Neural cell (in vitro differentiated cells): ENCODE measurements around the gene PLPP1.

Source experiments
- EP300 ChIP-seq: fragments of 450-650 bp; conservative IDR thresholded peaks from 2 replicates; pipeline ENCODE4 v1.6.1; 2014; ENCODE audit warnings: antibody characterized with exemption, mild to moderate bottlenecking, moderate library complexity; ENCODE audit not compliant: poor library complexity, severe bottlenecking
- EZH2 ChIP-seq: fragments of 200-600, 300-800 bp; shearing (Covaris generic), sonication (generic); IDR thresholded peaks from 2 replicates; pipeline ENCODE4 v1.6.1; 2014; ENCODE audit warnings: antibody characterized with exemption, low read length, borderline replicate concordance, mild to moderate bottlenecking; ENCODE audit not compliant: insufficient read depth, poor library complexity, severe bottlenecking
- POLR2AphosphoS5 ChIP-seq: IDR thresholded peaks from 2 replicates; pipeline ENCODE4 v1.6.1; 2012
- RAD21 ChIP-seq: fragments of 450-650 bp; conservative IDR thresholded peaks from 2 replicates; pipeline ENCODE4 v1.6.1; 2014; ENCODE audit warnings: antibody characterized with exemption, mild to moderate bottlenecking, moderate library complexity
- REST ChIP-seq: IDR thresholded peaks from 2 replicates; pipeline ENCODE4 v1.6.1; 2012; ENCODE audit warnings: borderline replicate concordance
- TAF1 ChIP-seq: IDR thresholded peaks from 2 replicates; pipeline ENCODE4 v1.6.1; 2012; ENCODE audit warnings: low read depth
- TF ChIP-seq, protein P1 (sequence below): fragments of 450-650 bp; IDR thresholded peaks from 2 replicates; pipeline ENCODE4 v1.5.1; 2014; ENCODE audit warnings: antibody characterized with exemption, mild to moderate bottlenecking, moderate library complexity; ENCODE audit not compliant: poor library complexity, severe bottlenecking

DNA sequence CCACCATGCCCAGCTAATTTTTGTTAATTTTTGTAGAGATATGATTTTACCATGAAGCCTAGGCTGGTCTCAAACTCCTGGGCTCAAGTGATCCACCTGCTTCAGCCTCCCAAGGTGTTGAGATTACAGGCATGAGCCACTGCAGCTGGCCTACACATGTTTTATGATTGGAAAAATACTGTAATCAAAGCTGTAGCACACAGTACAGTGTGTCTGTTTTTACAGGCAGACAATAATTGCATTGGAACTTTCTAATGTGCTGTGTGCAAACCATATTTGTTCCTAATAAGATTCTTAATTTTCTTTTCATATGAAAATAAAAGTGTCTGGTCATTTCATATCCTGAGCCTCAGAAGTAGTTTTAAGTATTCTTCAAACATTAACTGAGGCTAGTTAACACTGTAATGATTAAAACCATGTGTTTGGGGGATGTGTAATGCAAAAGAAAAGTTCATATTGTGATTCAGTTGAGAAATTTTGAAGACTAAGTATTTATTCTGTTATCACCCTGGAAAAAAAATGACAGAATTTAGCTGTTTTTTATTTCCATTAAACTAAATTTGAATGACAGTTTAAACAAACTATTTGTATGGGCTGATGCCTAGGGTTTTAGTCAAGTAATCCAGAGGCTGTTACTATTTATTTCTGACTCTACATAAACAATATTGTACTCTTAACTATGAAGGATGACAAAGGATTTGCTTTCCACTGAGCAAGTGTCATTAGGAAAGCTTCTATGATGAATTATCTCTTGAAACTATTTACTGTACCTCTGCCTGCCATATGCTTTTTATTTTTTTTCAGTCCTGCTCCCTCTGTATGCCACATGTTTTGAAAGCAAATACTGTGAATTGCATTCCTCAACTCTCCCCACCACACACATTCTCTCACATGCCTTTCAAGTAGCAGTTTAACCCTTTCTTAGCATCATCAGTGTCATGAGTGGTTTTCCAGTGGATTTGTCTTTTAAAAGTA, 115.5 kb downstream of the PLPP1 start:
- no peak for TF ChIP-seq EZH2
- no peak for TF ChIP-seq REST
- TF ChIP-seq, protein P1, sequence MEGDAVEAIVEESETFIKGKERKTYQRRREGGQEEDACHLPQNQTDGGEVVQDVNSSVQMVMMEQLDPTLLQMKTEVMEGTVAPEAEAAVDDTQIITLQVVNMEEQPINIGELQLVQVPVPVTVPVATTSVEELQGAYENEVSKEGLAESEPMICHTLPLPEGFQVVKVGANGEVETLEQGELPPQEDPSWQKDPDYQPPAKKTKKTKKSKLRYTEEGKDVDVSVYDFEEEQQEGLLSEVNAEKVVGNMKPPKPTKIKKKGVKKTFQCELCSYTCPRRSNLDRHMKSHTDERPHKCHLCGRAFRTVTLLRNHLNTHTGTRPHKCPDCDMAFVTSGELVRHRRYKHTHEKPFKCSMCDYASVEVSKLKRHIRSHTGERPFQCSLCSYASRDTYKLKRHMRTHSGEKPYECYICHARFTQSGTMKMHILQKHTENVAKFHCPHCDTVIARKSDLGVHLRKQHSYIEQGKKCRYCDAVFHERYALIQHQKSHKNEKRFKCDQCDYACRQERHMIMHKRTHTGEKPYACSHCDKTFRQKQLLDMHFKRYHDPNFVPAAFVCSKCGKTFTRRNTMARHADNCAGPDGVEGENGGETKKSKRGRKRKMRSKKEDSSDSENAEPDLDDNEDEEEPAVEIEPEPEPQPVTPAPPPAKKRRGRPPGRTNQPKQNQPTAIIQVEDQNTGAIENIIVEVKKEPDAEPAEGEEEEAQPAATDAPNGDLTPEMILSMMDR = no peak
- no peak for TF ChIP-seq EP300
- TF ChIP-seq POLR2AphosphoS5 = no peak
- TF ChIP-seq RAD21 = no peak
- TF ChIP-seq TAF1 = no peak
